H9 (cell line): Measurements from ENCODE around the gene BPIFB2. TPM values are rescaled to one million over a fixed set of nuclear protein-coding genes. Genes with fewer than 3 reads are reported as not detected.

Experiments
- DNase-seq: peaks from one replicate; pipeline ENCODE4 v3.0.0-alpha.2; 2017
- H2AFZ ChIP-seq: one replicate; pipeline ENCODE4 v1.6.1; 2013; ENCODE audit warnings: mild to moderate bottlenecking, low read length, control low read depth, moderate library complexity
- H2AK5ac ChIP-seq: 2 replicates; pipeline ENCODE4 v1.6.1; 2013; ENCODE audit warnings: low read length, control low read depth, mixed read lengths; ENCODE audit not compliant: insufficient read length
- H2BK120ac ChIP-seq: one replicate; pipeline ENCODE4 v1.6.1; 2013; ENCODE audit warnings: low read depth, mild to moderate bottlenecking, low read length, control low read depth, inconsistent platforms; ENCODE audit not compliant: poor library complexity, severe bottlenecking
- H2BK12ac ChIP-seq: 2 replicates; pipeline ENCODE4 v1.6.1; 2013; ENCODE audit warnings: low read length, control low read depth, mixed read lengths, low read depth; ENCODE audit not compliant: insufficient read length
- H2BK15ac ChIP-seq: 2 replicates; pipeline ENCODE4 v1.6.1; 2013; ENCODE audit warnings: low read depth, low read length, control low read depth
- H2BK20ac ChIP-seq: one replicate; pipeline ENCODE4 v1.6.1; 2013; ENCODE audit warnings: low read depth, mild to moderate bottlenecking, low read length, control low read depth, inconsistent platforms; ENCODE audit not compliant: poor library complexity, severe bottlenecking
- H2BK5ac ChIP-seq: 2 replicates; pipeline ENCODE4 v1.6.1; 2013; ENCODE audit warnings: low read length, control low read depth, mixed read lengths; ENCODE audit not compliant: insufficient read length
- H3K14ac ChIP-seq: 2 replicates; pipeline ENCODE4 v1.6.1; 2013; ENCODE audit warnings: low read length, control low read depth; ENCODE audit not compliant: insufficient read depth
- H3K18ac ChIP-seq: 2 replicates; pipeline ENCODE4 v1.6.1; 2013; ENCODE audit warnings: low read depth, mild to moderate bottlenecking, mixed read lengths, low read length, control low read depth; ENCODE audit not compliant: insufficient read length
- H3K23ac ChIP-seq: 2 replicates; pipeline ENCODE4 v1.6.1; 2013; ENCODE audit warnings: low read length, control low read depth, mixed read lengths, low read depth; ENCODE audit not compliant: insufficient read length
- H3K23me2 ChIP-seq: 2 replicates; pipeline ENCODE4 v1.6.1; 2013; ENCODE audit warnings: low read depth, mild to moderate bottlenecking, mixed read lengths, low read length, control low read depth; ENCODE audit not compliant: insufficient read length, poor library complexity, severe bottlenecking
- H3K27ac ChIP-seq: 2 replicates; pipeline ENCODE4 v1.5.1; 2013; ENCODE audit warnings: low read length, control low read depth, mixed read lengths, low read depth; ENCODE audit not compliant: insufficient read length
- H3K27me3 ChIP-seq: 2 replicates; pipeline ENCODE4 v1.6.1; 2013; ENCODE audit warnings: low read length, control low read depth, inconsistent platforms; ENCODE audit not compliant: insufficient read depth
- H3K4ac ChIP-seq: 2 replicates; pipeline ENCODE4 v1.6.1; 2013; ENCODE audit warnings: low read depth, mild to moderate bottlenecking, control low read depth, inconsistent platforms, low read length, moderate library complexity
- H3K4me1 ChIP-seq: 2 replicates; pipeline ENCODE4 v1.6.1; 2013; ENCODE audit warnings: low read length, control low read depth, inconsistent platforms; ENCODE audit not compliant: insufficient read depth
- H3K4me2 ChIP-seq: 2 replicates; pipeline ENCODE4 v1.6.1; 2013; ENCODE audit warnings: low read length, control low read depth, mixed read lengths; ENCODE audit not compliant: insufficient read length, insufficient read depth
- H3K56ac ChIP-seq: 2 replicates; pipeline ENCODE4 v1.6.1; 2013; ENCODE audit warnings: low read depth, mild to moderate bottlenecking, mixed read lengths, low read length, control low read depth; ENCODE audit not compliant: insufficient read length
- H3K79me1 ChIP-seq: 2 replicates; pipeline ENCODE4 v1.6.1; 2013; ENCODE audit warnings: low read depth, mild to moderate bottlenecking, moderate library complexity, low read length, control low read depth, inconsistent platforms; ENCODE audit not compliant: insufficient read depth, poor library complexity, severe bottlenecking
- H3K79me2 ChIP-seq: 2 replicates; pipeline ENCODE4 v1.6.1; 2013; ENCODE audit warnings: low read length, control low read depth, inconsistent platforms; ENCODE audit not compliant: insufficient read depth
- H3K9ac ChIP-seq: 2 replicates; pipeline ENCODE4 v1.6.1; 2013; ENCODE audit warnings: low read length, control low read depth, mixed read lengths; ENCODE audit not compliant: insufficient read length; ENCODE audit errors: extremely low read depth
- H3K9me3 ChIP-seq: one replicate; pipeline ENCODE4 v1.6.1; 2013; ENCODE audit warnings: low read depth, low read length, inconsistent platforms; ENCODE audit not compliant: control insufficient read depth
- H3T11ph ChIP-seq: one replicate; pipeline ENCODE4 v1.6.1; 2013; ENCODE audit warnings: mild to moderate bottlenecking, low read length, control low read depth, inconsistent platforms
- H4K20me1 ChIP-seq: one replicate; pipeline ENCODE4 v1.6.1; 2013; ENCODE audit not compliant: control insufficient read depth, insufficient read length, insufficient read depth
- H4K5ac ChIP-seq: 2 replicates; pipeline ENCODE4 v1.6.1; 2013; ENCODE audit warnings: low read depth, mild to moderate bottlenecking, mixed read lengths, low read length, control low read depth; ENCODE audit not compliant: insufficient read length
- H4K8ac ChIP-seq: replicated peaks from 2 replicates; pipeline ENCODE4 v1.6.1; 2013; ENCODE audit warnings: low read length, control low read depth, mixed read lengths, low read depth; ENCODE audit not compliant: insufficient read length
- H4K91ac ChIP-seq: 2 replicates; pipeline ENCODE4 v1.6.1; 2013; ENCODE audit warnings: low read depth, mild to moderate bottlenecking, moderate library complexity, mixed read lengths, low read length, control low read depth; ENCODE audit not compliant: insufficient read length
- H3K27ac Mint-ChIP-seq, 3 experiments: 2 replicates in 2 of 3; 3 replicates in 1 of 3; pipeline ENCODE4 v1.8.0; 2020 to 2021; ENCODE audit warnings: mixed read lengths in 3 of 3, mild to moderate bottlenecking in 1 of 3, moderate library complexity in 1 of 3
- H3K27me3 Mint-ChIP-seq: 2 replicates; pipeline ENCODE4 v1.8.0; 2021; ENCODE audit warnings: low read depth, mild to moderate bottlenecking, moderate library complexity, mixed read lengths
- H3K36me3 Mint-ChIP-seq, 3 experiments: 2 replicates in 2 of 3; 3 replicates in 1 of 3; pipeline ENCODE4 v1.8.0; 2020 to 2021; ENCODE audit warnings: low read depth in 3 of 3, mixed read lengths in 3 of 3; ENCODE audit not compliant: insufficient read depth in 1 of 3
- H3K4me1 Mint-ChIP-seq, 2 experiments: 2 replicates each; pipeline ENCODE4 v1.8.0; 2020; ENCODE audit warnings: mixed read lengths in 2 of 2
- H3K4me3 Mint-ChIP-seq, 2 experiments: 2 replicates in 1 of 2; 3 replicates in 1 of 2; pipeline ENCODE4 v1.8.0; 2020 to 2021; ENCODE audit warnings: mild to moderate bottlenecking in 2 of 2, mixed read lengths in 2 of 2, moderate library complexity in 1 of 2
- H3K9me3 Mint-ChIP-seq, 2 experiments: 2 replicates in 1 of 2; 3 replicates in 1 of 2; pipeline ENCODE4 v1.8.0; 2020; ENCODE audit warnings: mild to moderate bottlenecking in 2 of 2, mixed read lengths in 2 of 2, moderate library complexity in 1 of 2
- CTCF ChIP-seq: fragments of 200-600 bp; sonication (generic); conservative IDR thresholded peaks from 3 replicates; pipeline ENCODE4 v1.8.0; 2021; ENCODE audit warnings: antibody characterized with exemption, mild to moderate bottlenecking
- WGBS: extraction: QIAGEN DNeasy Blood & Tissue Kit; methylation state at CpG from one replicate; pipeline ENCODE4 v1.1.7; 2013; ENCODE audit warnings: missing lambda C conversion rate, low lambda C conversion rate, mixed read lengths; ENCODE audit not compliant: insufficient read length; ENCODE audit errors: extremely low coverage; 5-methylcytosine and 5-hydroxymethylcytosine counted together
- total RNA-seq: library from RNA; stranded (reverse); gene quantifications from 2 replicates; pipeline ENCODE4 v1.2.1, GENCODE V29; 2021

BPIFB2 gene
- total RNA-seq, 1 experiment from 2014 or later, result not detected

GRCh38 chr20:33042430-33042829 lies 34.9 kb downstream of the BPIFB2 start:
- no peak overlapping the region for H3K27ac ChIP-seq
- H3K27me3 Mint-ChIP-seq, result peaks cover 31% of the 10 kb centered on the region
- no peak overlapping the region for H4K91ac ChIP-seq
- no peak overlapping the region for H2BK120ac ChIP-seq
- H3K9me3 ChIP-seq, result peaks cover 5% of the 10 kb centered on the region
- H3K56ac ChIP-seq, result no peak overlapping the region
- no peaks in the 10 kb centered on the region for H3K27me3 ChIP-seq
- no CpG with 5 or more reads among the region's 3 CpGs for WGBS
- H3K18ac ChIP-seq, result no peak overlapping the region
- no peaks in the 10 kb centered on the region for H3K79me2 ChIP-seq
- H3K9ac ChIP-seq, result no peak overlapping the region
- H2AK5ac ChIP-seq, result no peak overlapping the region
- no peak overlapping the region for H3K27ac Mint-ChIP-seq
- H2BK12ac ChIP-seq, result no peak overlapping the region
- no peak overlapping the region for H3K14ac ChIP-seq
- no peaks in the 10 kb centered on the region for H3K23me2 ChIP-seq
- H3K4me1 Mint-ChIP-seq, result no peaks in the 10 kb centered on the region; a peak in 1 of 4 replicates
- TF ChIP-seq CTCF, result no peak
- no peak overlapping the region for H2BK20ac ChIP-seq
- no peak for DNase-seq
- H3T11ph ChIP-seq, result no peak overlapping the region
- H4K5ac ChIP-seq, result no peak overlapping the region
- H2BK15ac ChIP-seq, result no peak overlapping the region
- no peak overlapping the region for H2BK5ac ChIP-seq
- H3K9me3 Mint-ChIP-seq, result peaks cover 14 to 17% of the 10 kb centered on the region in 2 experiments
- no peak overlapping the region for H4K8ac ChIP-seq
- no peak overlapping the region for H2AFZ ChIP-seq
- H4K20me1 ChIP-seq, result no peaks in the 10 kb centered on the region
- H3K79me1 ChIP-seq, result no peaks in the 10 kb centered on the region
- H3K4me2 ChIP-seq, result no peak overlapping the region
- H3K23ac ChIP-seq, result no peak overlapping the region
- no peaks in the 10 kb centered on the region for H3K4me1 ChIP-seq
- no peak overlapping the region for H3K4me3 Mint-ChIP-seq
- H3K4ac ChIP-seq, result no peak overlapping the region
- peaks cover 0 to 9% (median 9%) of the 10 kb centered on the region in 3 experiments; a peak in 4 of 7 replicates for H3K36me3 Mint-ChIP-seq
